LoVo (cell line): ENCODE measurements around the gene CXCL10.
"Not testable (repeated sequence)": the region's sequence is repeated elsewhere in the genome, so short reads cannot be mapped to it uniquely, and the experiment has no call there.

Experiments
- DNase-seq: peaks from one replicate; pipeline ENCODE4 v3.0.0-alpha.2; 2016; ENCODE audit warnings: low spot score

Gene CXCL10

DNA sequence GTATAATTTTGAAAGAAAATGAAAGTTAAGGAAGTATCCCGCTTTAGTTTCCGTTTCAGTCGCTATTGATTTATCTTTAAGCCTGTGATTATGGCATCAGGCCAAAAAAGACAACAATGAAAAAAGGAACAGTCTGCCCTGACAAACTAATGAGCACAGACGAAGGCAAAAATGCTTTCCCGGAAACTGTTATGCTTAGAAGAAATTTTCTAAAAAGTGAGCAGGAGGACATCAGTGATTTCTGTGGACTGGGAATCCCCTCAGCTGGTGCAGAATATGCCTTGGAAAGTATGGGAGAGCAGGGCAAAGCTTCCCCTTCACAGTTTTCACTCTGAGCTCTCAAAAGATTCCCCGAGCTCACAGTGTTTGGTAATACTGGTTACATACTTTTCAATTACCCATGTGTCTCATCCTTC is 5.1 kb upstream of the CXCL10 start:
- no peak for DNase-seq

DNA sequence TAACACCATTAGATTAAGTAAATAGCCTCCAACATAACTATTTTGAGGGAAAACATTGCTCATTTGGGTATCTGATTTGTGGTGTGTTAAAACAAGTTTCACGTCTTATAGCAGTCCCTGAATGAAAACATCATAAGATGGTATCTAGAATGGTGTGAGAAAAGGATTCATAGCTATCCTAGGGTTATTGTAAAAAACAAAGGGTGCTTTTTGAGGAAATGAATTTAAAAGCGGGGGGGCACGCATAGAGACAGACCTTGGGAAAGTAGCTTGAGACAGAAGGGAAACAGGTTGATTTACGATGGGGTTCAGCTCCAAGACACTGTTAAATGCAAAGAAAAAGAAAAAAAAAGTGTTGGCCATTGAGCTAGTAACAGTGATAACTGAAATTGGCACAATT is 768 bp upstream of the CXCL10 start:
- no peak for DNase-seq

DNA sequence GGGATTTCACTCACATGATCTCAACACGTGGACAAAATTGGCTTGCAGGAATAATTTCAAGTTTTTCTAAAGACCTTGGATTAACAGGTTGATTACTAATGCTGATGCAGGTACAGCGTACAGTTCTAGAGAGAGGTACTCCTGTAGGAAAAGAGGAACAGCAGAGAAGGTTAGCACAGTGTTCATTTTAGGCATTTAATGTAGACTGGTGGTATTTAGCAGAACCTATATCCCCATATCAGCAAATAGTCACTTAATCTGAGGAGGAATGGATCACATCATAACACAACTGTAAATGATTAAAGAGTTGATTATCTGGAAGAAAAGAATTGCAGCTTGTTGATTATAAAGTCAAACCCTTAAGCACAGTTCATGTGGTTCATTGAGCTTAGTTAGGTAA is 620 bp downstream of the CXCL10 start:
- DNase-seq, result no peak

DNA sequence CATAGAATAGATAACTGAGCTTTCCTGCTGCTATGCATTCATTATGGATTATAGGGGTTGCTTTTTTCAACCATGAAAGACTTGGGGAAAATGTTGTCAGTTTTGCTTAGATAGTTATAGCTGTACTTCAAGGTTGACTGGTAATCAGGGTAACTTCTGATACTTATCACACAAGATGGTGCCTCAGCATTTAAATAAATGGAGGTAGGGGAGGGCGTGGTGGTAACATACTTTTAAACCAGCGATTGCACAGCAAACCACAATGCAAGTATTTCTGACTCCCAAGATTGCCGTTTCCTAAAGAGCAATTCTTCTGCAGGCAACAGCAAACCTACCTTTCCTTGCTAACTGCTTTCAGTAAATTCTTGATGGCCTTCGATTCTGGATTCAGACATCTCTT is 1.3 kb downstream of the CXCL10 start:
- no peak for DNase-seq

DNA sequence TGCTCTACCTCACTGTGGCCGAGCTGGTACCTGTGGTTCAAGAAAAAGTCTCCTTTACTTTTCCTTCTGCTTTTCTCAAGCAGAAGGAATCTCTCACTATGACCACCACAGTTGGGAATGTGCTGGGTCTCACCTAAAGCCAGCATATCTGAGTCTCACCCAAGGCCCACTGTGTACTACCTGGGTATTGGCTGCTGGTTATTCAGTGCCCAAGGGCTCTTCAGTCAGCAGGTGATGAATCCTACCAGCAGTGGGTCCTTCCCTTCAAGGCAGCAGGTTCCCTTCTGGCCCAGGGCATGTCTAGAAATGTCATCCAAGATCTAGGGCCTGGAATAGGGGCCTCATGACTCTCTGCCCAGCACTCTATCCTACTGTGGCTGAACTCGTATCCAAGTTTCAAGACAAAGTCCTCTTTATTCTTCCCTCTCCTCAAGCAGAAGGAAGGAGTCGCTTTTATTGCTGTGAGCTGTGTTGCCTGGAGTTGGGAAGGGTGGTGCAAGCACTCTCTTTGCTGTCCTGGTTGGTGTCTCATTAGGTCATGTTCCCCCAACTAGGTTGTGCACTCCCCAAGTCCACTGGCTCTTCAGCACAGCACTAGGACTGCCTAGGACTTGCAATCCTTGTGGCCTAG is 6.1 kb downstream of the CXCL10 start:
- no peak for DNase-seq

DNA sequence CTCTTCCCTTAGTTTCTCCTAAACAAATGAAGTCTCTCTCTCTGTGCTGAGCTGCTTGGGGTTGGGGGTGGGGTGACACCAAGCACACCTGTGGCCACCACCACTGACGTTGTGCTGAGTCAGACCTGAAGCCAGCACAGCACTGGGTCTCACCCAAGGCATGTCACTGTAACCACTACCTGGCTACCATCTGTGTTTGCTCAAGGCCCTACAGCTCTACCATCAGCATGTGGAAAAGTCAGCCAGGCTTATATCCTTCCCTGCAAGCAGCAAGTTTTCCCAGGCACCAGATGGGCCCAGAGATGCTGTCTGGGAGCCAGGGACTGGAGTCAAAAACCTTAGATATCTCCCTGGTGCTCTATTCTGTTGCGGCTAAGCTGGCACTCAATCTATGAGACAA is 6.9 kb downstream of the CXCL10 start:
- DNase-seq, result no peak

DNA sequence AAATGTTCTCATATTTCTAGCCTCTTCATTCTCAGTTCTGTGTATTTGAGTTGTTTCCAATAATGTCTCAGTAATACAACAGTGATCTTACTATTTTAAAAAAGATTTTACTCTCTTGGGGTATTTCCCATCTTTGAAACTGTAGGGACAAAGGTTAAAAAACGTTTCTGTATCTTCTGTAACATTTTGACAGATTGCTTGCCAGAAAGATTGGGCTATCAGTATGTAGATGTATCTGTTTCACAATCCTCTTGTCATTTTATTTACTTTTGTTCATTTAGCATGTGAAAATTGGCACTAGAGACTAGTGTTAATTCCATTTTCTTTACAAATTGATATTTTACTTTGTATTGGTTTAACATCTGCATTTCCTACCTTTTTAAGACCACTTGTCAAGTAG is 9.8 kb downstream of the CXCL10 start:
- DNase-seq, result no peak

DNA sequence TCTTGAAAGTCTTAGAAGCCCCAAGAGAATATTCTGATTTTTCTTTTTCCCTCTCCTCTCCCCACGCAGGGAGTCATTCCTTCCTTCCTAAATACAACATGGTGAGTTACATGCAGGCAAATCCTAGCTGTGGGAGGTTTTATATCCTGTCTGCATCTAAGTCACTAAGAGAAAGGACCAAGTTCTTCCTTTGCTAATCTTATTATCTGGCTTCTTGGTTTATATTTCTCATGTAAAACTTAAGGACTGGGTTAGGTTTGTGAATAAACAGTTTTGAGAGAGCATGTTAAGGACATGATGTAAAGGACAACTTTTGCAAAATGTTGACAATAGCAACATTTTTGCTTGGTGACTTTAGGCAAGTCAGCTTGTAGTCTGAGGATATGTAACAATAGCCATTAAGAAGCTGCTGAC is 10.9 kb downstream of the CXCL10 start:
- DNase-seq, result no peak

DNA sequence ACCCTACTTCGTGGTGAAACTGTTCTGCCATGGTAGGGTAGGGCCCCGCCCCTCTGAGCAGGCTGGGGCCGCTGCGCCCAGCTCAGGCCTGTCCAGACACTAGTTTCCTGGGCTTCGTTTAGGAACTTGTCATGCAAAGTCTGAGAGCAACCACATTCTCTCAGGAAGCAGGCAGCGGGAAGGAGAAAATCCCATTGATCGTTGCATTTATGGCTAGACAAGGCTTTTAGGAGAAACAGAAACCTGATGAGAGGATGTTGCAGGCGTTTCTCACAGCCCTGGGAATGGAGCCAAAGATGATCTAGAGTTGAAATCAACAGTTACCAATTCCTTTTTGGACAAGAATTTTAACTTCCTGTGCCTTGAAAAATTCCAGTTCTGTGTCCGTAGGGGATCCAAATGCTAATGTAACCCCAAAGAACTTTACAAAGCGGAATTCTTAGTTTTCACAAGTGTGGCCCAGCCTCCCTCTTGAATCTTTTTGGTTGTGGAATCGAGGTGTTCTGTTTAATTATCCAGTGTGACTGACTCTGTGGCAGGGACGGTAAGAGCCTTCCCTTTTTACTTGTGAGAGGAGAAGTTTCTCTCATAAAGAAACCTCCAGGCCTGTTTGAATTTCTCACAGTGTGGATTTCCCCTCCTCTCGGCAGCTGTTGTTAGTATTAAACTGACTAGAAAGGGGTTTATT is 11.5 kb downstream of the CXCL10 start:
- no peak for DNase-seq

DNA sequence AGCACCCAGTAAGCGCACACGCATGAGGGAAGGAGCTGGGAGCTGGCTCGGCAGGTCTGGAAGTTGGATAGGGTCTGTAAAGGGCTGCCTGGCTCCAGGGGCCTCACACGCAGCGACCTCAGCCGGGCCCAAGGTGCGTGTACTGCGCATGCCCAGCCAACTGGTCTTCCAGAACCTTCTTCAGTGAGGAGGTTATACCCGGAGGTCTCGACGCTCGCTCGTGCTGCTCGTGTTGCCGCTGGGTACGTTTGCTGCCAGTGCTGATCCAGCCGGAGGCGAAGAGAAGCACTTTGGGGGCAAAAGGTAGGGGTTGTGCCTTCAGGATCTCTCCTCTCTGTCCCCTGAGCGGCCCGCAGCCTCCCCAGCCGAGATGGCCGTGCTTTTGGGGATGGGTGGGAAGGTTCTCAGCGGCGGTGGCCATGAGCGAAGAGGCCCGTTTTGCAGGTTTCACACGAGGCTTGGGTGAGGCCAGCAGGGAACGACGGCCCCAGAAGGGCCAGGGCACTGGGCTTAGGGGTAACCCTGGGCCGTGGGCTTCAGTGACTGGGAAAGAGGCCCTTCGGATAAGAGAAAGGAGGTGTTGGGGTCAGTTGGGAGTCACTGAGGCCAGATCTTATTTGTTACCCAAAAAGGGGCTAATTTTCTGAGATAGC is 12.2 kb downstream of the CXCL10 start:
- DNase-seq, result no peak

DNA sequence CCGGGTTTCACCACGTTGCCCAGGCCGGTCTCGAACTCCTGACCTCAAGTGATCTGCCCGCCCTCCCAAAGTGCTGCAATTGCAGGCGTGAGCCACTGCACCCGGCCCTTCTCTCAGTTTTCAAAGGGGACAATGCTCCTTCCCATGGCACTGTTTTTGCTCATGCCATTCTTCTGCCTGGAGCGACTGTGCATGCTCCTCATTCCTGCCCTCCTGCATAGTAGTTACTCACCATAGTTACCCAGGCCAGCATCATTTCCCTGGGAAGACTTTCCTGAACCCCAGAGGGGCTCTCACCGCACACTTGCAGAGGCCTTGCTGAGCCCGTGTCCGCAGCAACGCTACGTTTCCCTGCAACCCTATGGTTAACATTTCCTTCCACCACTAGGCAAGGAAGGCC is 12.7 kb downstream of the CXCL10 start:
- no peak for DNase-seq

DNA sequence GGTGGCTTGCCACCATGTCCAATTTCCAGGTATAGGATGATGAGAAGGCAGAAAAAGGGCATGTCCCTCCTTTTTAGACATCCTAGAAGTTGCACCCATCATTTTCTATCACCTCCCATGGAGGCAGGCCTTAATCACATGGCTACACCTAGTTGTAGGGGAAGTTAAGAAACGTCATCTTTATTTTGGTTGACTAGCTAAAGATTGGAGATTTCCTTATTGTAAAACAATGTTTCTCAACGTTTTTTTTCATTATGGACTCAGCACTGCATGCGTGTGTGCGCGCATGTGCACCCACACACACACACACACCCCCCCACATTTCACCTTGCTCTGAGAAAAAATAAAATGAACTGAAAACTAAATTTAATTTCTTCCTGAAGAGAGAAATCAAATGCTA is 14.0 kb downstream of the CXCL10 start:
- no peak for DNase-seq

DNA sequence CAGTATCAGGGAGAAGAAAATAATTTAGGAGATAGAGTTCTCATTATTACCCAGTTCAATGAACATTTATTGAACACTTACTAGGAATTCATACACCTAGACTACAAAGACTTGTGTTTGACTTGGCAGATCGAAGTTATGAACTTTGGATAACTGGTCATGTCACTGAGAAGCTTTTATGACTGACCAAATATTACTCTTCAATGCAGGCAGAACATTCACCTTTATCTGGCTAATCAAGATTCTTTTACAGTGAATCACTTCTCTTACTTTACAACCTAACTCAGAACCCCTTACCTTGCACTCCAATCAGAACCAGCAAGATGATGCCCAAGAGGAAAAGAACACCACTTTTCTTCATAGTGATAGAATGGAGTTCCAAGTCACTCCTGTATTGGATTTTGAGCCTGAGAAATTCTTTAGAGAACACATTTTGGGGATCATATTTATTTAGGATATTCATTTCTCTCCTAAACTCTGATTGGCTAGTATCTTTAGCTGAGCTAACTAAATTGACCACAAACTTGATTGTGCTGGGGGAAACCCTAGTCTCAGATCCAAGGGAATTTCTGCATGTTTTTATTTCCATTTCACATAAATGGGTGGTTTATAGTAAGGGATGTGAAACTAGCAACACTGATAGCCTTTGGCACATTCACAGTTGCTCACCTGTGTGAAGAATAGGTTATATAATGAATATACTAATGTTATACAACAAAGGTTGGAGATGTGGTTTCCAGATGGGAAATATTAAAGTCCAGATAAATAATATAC is 16.0 kb downstream of the CXCL10 start, which contains the start of gene CXCL9:
TSS of gene CXCL9 (minus strand) at position 421 of the 774 bp plus-strand sequence. CDS start at position 361, 60 bp downstream.
- peak; percentile 61 for DNase-seq

DNA sequence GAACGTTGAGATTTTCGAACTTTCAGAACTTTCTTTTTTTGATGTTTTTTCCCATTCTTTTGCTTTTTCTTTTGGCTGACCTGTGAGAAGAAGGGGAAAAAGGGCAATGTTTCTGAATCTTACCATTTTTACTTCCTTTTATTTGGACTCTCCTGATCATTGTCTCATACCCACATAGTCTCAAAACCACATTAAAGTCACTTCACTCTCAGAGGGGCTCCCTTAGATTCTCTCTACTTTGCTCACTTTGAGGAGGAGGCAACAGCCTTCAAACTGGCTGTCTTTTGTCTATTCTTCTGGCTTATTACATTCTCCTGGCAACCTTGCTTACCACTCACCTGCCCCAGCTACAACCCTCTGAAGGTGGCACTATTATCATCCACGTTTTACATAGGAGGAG is 19.7 kb downstream of the CXCL10 start:
- no peak for DNase-seq

DNA sequence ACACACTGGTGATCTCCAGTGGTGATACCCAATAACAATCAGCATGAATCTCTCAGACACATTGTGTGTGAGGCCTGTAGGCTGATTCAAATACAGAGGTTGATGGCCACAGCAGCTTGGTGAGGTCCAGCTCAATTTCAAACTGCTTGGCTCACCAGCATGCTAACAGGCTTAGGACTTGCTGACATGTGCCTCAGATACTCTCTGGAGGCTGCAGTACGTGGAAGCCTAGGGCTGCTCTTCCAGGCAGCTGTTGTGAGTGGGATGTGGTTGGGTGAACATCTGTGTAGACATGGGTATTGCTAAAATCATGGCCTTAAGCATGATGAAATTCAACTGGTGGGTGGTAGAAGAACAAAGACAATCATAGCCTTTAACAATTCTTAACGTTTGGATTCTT is 20.3 kb downstream of the CXCL10 start:
- no peak for DNase-seq

DNA sequence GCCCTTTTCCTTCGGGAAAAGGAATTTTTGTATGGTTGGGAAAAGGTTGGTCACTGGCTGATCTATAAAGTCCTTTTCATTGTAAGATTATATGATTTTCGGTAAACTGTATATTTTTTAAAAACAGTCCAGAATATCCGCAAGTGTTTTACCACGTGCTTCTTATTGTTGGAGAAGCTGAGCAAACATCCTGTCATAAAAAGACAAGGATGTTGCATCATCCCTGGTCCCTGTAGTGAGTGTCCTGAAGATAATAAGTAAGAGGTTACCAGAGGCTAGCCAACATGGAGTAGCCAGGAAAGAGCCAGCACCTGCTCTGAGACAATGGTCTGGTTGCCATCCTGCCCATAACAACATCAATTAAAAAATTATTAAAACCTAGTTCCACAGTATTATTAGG is 21.1 kb downstream of the CXCL10 start:
- DNase-seq, result no peak

DNA sequence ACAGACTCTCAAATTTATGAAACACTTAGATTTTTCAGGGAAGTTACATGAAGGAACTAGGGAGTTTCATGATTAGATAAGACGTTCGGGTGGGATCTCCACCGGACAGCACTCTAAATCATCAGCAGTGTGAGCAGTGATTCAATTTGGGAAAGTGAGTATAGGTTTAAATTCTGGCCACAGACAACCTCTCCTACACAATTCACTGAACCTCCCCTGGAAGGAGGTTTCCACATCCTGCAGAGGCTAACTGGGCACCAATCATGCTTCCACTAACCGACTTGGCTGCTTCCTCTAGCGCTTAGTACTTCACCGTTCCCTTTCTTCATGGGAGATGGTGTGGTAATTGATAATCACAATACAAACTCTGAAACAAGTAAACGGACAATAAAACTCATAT is 21.6 kb downstream of the CXCL10 start:
- no peak for DNase-seq

DNA sequence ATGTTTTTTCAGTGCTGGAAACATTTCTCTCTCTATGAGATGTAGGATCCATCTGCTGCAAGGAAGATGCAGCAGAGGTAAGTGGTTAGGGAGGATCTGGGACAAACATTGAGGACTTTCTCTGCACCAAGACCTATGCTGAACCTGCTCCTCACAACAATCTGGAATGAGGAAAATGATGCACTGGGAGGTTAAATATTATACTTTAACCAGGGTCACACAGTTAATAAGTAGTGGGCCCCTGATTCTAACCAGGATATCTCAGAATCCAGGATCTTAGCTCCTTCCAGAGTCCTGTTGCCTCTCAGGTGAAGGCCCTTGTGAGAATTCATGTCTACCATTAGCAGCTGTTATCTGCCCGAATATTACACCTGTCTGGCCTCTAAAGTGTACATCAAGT is 23.0 kb downstream of the CXCL10 start:
- DNase-seq, result no peak

DNA sequence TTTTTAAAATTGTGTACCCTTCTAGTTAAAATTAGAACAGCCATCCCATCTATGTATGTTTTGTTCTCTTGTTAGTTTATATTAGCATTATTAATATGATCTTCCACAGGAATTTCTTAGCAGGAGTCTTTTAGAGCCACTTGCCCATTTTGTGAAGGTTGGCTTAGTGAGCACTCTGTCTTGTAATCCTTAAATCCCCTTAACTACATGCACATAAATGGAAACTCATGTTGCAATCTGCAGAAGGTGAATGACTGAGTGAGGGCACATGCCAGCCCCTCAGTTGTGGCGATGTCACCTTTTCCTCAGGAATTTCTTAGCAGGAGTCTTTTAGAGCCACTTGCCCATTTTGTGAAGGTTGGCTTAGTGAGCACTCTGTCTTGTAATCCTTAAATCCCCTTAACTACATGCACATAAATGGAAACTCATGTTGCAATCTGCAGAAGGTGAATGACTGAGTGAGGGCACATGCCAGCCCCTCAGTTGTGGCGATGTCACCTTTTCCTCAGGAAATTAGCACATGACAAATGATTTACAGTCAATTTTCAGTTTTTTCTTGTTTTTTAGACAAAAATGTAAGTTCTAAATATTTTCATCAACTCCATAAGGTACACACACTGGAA is 24.7 kb downstream of the CXCL10 start:
- DNase-seq, result not testable (repeated sequence)

DNA sequence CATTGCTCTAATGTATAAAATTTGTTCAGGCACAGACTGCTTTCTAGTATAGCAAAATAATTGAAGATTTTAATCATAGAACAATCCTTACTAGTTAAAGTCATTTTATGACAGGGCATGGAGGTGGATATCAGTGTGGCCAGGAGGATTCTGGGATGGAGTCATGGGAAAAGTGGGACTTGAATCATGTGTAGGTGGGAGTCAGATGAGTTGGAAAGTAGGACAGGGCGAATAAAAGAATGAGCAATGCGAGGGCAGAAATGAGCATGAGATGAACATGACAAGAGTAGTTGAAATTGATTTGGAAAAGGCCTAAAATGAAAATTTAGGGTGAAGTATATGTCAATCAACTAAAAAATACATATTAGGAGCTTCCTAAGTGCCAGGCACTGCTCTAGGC is 25.4 kb downstream of the CXCL10 start:
- DNase-seq, result no peak

DNA sequence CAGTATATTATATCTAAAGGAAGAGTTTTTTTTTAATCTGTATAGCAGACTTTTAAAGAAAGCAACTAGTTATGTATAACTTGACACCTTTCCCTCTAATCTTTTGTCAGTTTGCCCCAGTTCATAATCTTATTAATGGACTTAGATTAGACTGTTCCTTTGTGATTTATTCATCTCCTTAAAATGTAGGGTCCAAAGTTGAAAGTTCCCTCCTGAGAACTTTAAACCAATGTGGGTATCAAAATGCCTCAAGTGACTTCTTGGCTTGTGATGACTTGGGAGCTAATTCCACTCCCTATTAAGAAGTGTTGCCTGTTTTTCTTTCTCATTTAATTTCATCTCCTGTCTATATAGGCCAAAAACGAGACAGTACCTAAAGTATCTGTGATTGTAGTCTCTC is 26.2 kb downstream of the CXCL10 start:
- no peak for DNase-seq

DNA sequence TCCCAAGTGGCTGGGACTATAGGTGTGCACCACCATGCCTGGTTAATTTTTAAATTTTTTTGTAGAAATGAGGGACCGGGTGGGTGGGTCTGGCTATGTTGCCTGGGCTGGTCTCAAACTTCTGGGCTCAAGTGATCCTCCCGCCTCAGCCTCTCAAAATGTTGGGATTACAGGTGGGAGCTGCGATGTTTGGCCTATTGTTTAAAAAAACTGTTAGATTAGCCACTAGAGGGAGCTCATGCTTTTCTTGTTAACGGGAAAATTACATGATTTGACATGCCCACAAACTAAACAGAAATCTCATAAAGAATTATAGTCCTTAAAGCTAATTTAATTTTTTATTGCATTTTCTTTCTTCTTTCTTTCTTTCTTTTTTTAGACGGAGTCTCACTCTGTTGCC is 27.6 kb downstream of the CXCL10 start:
- peak; percentile 79 for DNase-seq
